Parathyroid adenoma (tissue), 2 donors: ENCODE data around the gene SDF4.

Experiments used
- H2AFZ ChIP-seq: fragments of 300-600 bp; sonication (generic); one replicate; pipeline ENCODE4 v1.7.0; 2017; ENCODE audit warnings: antibody characterized with exemption, mild to moderate bottlenecking
- H3K27ac ChIP-seq: fragments of 300-600 bp; sonication (generic); one replicate; pipeline ENCODE4 v1.7.0; 2017
- H3K27me3 ChIP-seq: fragments of 300-600 bp; sonication (generic); one replicate; pipeline ENCODE4 v1.7.0; 2017; ENCODE audit warnings: low read length; ENCODE audit not compliant: control insufficient read depth, insufficient read depth
- H3K36me3 ChIP-seq: fragments of 300-600 bp; sonication (generic); one replicate; pipeline ENCODE4 v1.7.0; 2017; ENCODE audit warnings: low read length; ENCODE audit not compliant: control insufficient read depth, insufficient read depth
- H3K4me1 ChIP-seq: fragments of 300-600 bp; sonication (generic); one replicate; pipeline ENCODE4 v1.7.0; 2017; ENCODE audit warnings: control low read depth
- H3K4me2 ChIP-seq: fragments of 300-600 bp; sonication (generic); one replicate; pipeline ENCODE4 v1.7.0; 2017; ENCODE audit warnings: low read length
- H3K4me3 ChIP-seq: fragments of 300-600 bp; sonication (generic); one replicate; pipeline ENCODE4 v1.7.0; 2017; ENCODE audit warnings: low read depth, low read length
- H3K79me2 ChIP-seq: fragments of 300-600 bp; sonication (generic); one replicate; pipeline ENCODE4 v1.7.0; 2017; ENCODE audit warnings: control low read depth
- H3K9ac ChIP-seq: fragments of 300-600 bp; sonication (generic); one replicate; pipeline ENCODE4 v1.7.0; 2017; ENCODE audit warnings: mild to moderate bottlenecking
- H3K9me3 ChIP-seq: fragments of 300-600 bp; sonication (generic); one replicate; pipeline ENCODE4 v1.7.0; 2017; ENCODE audit warnings: low read length; ENCODE audit not compliant: control insufficient read depth
- CTCF ChIP-seq: fragments of 300-600 bp; sonication (generic); IDR thresholded peaks from one replicate; pipeline ENCODE4 v1.7.0; 2017; ENCODE audit warnings: antibody characterized with exemption, mild to moderate bottlenecking
- donor health status: primary hyperparathyroidism.

SDF4 gene

GRCh38 chr1:1183833-1184775 lies 47.7 kb downstream of the SDF4 start:
- no peak for TF ChIP-seq CTCF
- Histone ChIP-seq H3K4me1 (no peaks in the 10 kb centered on the region), H3K9me3 (no peaks in the 10 kb centered on the region), H3K36me3 (no peaks in the 10 kb centered on the region), H2AFZ (no peak overlapping the region), H3K9ac (no peak overlapping the region), H3K4me3 (no peak overlapping the region), H3K79me2 (no peaks in the 10 kb centered on the region), H3K4me2 (no peak overlapping the region), H3K27me3 (no peaks in the 10 kb centered on the region), H3K27ac (no peak overlapping the region)

GRCh38 chr1:1183221-1183747 lies 48.5 kb downstream of the SDF4 start:
- Histone ChIP-seq H3K27ac (no peak overlapping the region), H2AFZ (no peak overlapping the region), H3K4me1 (no peaks in the 10 kb centered on the region), H3K4me2 (no peak overlapping the region), H3K27me3 (no peaks in the 10 kb centered on the region), H3K4me3 (no peak overlapping the region), H3K9me3 (no peaks in the 10 kb centered on the region), H3K9ac (no peak overlapping the region), H3K36me3 (no peaks in the 10 kb centered on the region), H3K79me2 (no peaks in the 10 kb centered on the region)
- no peak for TF ChIP-seq CTCF

- Histone ChIP-seq H3K79me2 (no peaks in the 10 kb centered on the region), H3K36me3 (no peaks in the 10 kb centered on the region)
Observed at GRCh38 chr1:1182491-1183220, 49.1 kb downstream of the SDF4 start.

GRCh38 chr1:1181938-1182410 lies 49.8 kb downstream of the SDF4 start:
- no peak overlapping the region for H3K27ac ChIP-seq

More at GRCh38 chr1:1182491-1183220, 49.1 kb downstream of the SDF4 start:
- TF ChIP-seq CTCF = no peak
- Histone ChIP-seq H3K4me3 (no peak overlapping the region), H3K4me2 (no peak overlapping the region), H3K27me3 (no peaks in the 10 kb centered on the region), H3K4me1 (no peaks in the 10 kb centered on the region), H3K9me3 (no peaks in the 10 kb centered on the region), H3K9ac (no peak overlapping the region), H3K27ac (no peak overlapping the region), H2AFZ (no peak overlapping the region)

More at GRCh38 chr1:1181938-1182410, 49.8 kb downstream of the SDF4 start:
- Histone ChIP-seq H3K79me2 (no peaks in the 10 kb centered on the region), H2AFZ (no peak overlapping the region), H3K9ac (no peak overlapping the region), H3K27me3 (no peaks in the 10 kb centered on the region), H3K4me1 (no peaks in the 10 kb centered on the region), H3K4me2 (no peak overlapping the region), H3K36me3 (no peaks in the 10 kb centered on the region), H3K4me3 (no peak overlapping the region), H3K9me3 (no peaks in the 10 kb centered on the region)
- no peak for TF ChIP-seq CTCF
